T-cell (primary cell): ENCODE measurements around the gene TIAM1. TPM values are rescaled to one million over a fixed set of nuclear protein-coding genes. Genes with fewer than 3 reads are reported as not detected.

ENCODE experiments used
- ATAC-seq, 4 experiments: fragments of 200-7000 bp in 3 of 4; fragments of 150-1000 bp in 1 of 4; cut with Tn5 transposase; replicated peaks in 1 of 4; 1 replicate in 3 of 4; 2 replicates in 1 of 4; pipeline ENCODE4 v1.10.0; 2021; ENCODE audit warnings: moderate library complexity in 3 of 4, mild to moderate bottlenecking in 2 of 4, moderate number of reproducible peaks in 1 of 4
- CTCF ChIA-PET, 2 donors: fragments of 300-600 bp; sonication (Branson Sonifier 250); formaldehyde crosslinking; loops; one replicate each; lab custom pipeline; 2022; ENCODE audit warnings: antibody characterized with exemption in 2 of 2; lab: Charles Lee
- POLR2A ChIA-PET, 2 donors: fragments of 300-600 bp; sonication (Branson Sonifier 250); formaldehyde crosslinking; loops; one replicate each; lab custom pipeline; 2022; ENCODE audit warnings: antibody characterized with exemption in 2 of 2; lab: Charles Lee
- DNase-seq, 35 experiments: peaks; one replicate each; pipeline versions ENCODE4 v3.0.0 to v3.0.0-alpha.2; 2013 to 2023
- H3K27ac ChIP-seq: one replicate; pipeline ENCODE4 v1.5.1; 2013; ENCODE audit warnings: low read length
- H3K27me3 ChIP-seq, 2 experiments: replicated peaks in 1 of 2; 1 replicate in 1 of 2; 2 replicates in 1 of 2; pipeline versions ENCODE4 v1.6.1 to v1.7.0; 2013; ENCODE audit warnings: low read length in 1 of 2, mixed read lengths in 1 of 2; ENCODE audit not compliant: control insufficient read depth in 2 of 2, insufficient read depth in 2 of 2; ENCODE audit errors: extremely low read depth in 1 of 2
- H3K36me3 ChIP-seq, 2 donors: 1 replicate in 1 of 2; 2 replicates in 1 of 2; pipeline versions ENCODE4 v1.6.1 to v1.7.0; 2013; ENCODE audit warnings: low read length in 1 of 2; ENCODE audit not compliant: control insufficient read depth in 2 of 2, insufficient read depth in 1 of 2; ENCODE audit errors: extremely low read depth in 1 of 2
- H3K4me1 ChIP-seq, 2 experiments: 1 replicate in 1 of 2; 2 replicates in 1 of 2; pipeline versions ENCODE4 v1.6.1 to v1.7.0; 2013; ENCODE audit warnings: low read length in 2 of 2, mixed read lengths in 1 of 2; ENCODE audit not compliant: insufficient read depth in 2 of 2, control insufficient read depth in 1 of 2; ENCODE audit errors: extremely low read depth in 1 of 2
- H3K4me3 ChIP-seq, 2 donors: 1 replicate in 1 of 2; 2 replicates in 1 of 2; pipeline versions ENCODE4 v1.5.1 to v1.7.0; 2013; ENCODE audit warnings: mild to moderate bottlenecking in 2 of 2, low read length in 1 of 2, moderate library complexity in 1 of 2; ENCODE audit not compliant: control insufficient read depth in 1 of 2; ENCODE audit errors: extremely low read depth in 1 of 2
- H3K9me3 ChIP-seq: 2 replicates; pipeline ENCODE4 v1.7.0; 2013
- H3K27ac Mint-ChIP-seq, 2 donors: one replicate each; pipeline ENCODE4 v1.8.0; 2020 to 2021; ENCODE audit warnings: mild to moderate bottlenecking in 2 of 2, mixed read lengths in 2 of 2
- H3K27me3 Mint-ChIP-seq, 2 donors: one replicate each; pipeline ENCODE4 v1.8.0; 2021 to 2022; ENCODE audit warnings: mixed read lengths in 2 of 2
- H3K36me3 Mint-ChIP-seq: one replicate; pipeline ENCODE4 v1.8.0; 2021; ENCODE audit warnings: mixed read lengths
- H3K4me1 Mint-ChIP-seq, 3 donors: one replicate each; pipeline ENCODE4 v1.8.0; 2020 to 2022; ENCODE audit warnings: mixed read lengths in 3 of 3, mild to moderate bottlenecking in 1 of 3
- H3K4me3 Mint-ChIP-seq, 3 donors: one replicate each; pipeline ENCODE4 v1.8.0; 2020 to 2022; ENCODE audit warnings: mild to moderate bottlenecking in 3 of 3, mixed read lengths in 3 of 3, moderate library complexity in 3 of 3
- H3K9me3 Mint-ChIP-seq, 3 donors: one replicate each; pipeline ENCODE4 v1.8.0; 2020 to 2022; ENCODE audit warnings: mixed read lengths in 3 of 3
- WGBS: methylation state at CpG from one replicate; pipeline ENCODE4 v1.1.5; 2013; ENCODE audit warnings: missing lambda C conversion rate; ENCODE audit not compliant: insufficient coverage; 5-methylcytosine and 5-hydroxymethylcytosine counted together
- total RNA-seq, 35 experiments: library from RNA in 6 of 35; stranded (reverse) in 6 of 35; fragments of 120-200 nt in 1 of 35; gene quantifications; one replicate each; pipeline versions ENCODE4 v1.2.1 to v1.2.4 and lab custom pipeline; 2013 to 2026

The TIAM1 gene
- total RNA-seq (10 to 100 TPM; 60.8 to 79.4 (median 65.5) TPM), total RNA-seq (lab: John Stamatoyannopoulos, UW) (78.0 to 385 (median 145) reads per million in 29 experiments)
- total RNA-seq (2013), result 53.4 TPM

- Mint-ChIP-seq H3K9me3 (no peaks in the 10 kb centered on the region), H3K27ac (peak within 1 kb of the TSS; percentile 78 to 80), H3K27me3 (peaks cover 30% of the 10 kb centered on the region in 2 donors), H3K36me3 (peaks cover under 1% of the 10 kb centered on the region), H3K4me3 (peak within 1 kb of the TSS; percentile 82 to 90 (median 85)), H3K4me1 (peaks cover 43 to 51% (median 49%) of the 10 kb centered on the region in 3 donors)
- CTCF ChIA-PET, result interaction anchor here in 1 of 2 donors (0.5 kb wide), 1 partner anchor 23 kb away, joined by 4 read pairs; no protein-coding TSS in a partner anchor
- ATAC-seq, result peak; percentile 19 to 62 (median 48)
- Histone ChIP-seq H3K27ac (no peak within 1 kb of the TSS), H3K36me3 (no peaks in the 10 kb centered on the region), H3K4me3 (peak within 1 kb of the TSS; percentile 53 to 98), H3K27me3 (peaks cover 0 to 24% of the 10 kb centered on the region in 2 experiments), H3K9me3 (no peaks in the 10 kb centered on the region), H3K4me1 (peaks cover 4 to 17% of the 10 kb centered on the region in 2 experiments)
- WGBS, result 3% methylated on average over 42 of the region's 49 CpGs
- POLR2A ChIA-PET, result no interaction called here
- DNase-seq, result peak in 3 of 35 experiments; percentile 0 to 14 (median 11)
Observed at GRCh38 chr21:31343680-31344480, at the start of gene TIAM1. Gene TIAM1 (minus strand): TSS chr21:31344261. CDS start chr21:31266972, 77,289 bp downstream.

DNA sequence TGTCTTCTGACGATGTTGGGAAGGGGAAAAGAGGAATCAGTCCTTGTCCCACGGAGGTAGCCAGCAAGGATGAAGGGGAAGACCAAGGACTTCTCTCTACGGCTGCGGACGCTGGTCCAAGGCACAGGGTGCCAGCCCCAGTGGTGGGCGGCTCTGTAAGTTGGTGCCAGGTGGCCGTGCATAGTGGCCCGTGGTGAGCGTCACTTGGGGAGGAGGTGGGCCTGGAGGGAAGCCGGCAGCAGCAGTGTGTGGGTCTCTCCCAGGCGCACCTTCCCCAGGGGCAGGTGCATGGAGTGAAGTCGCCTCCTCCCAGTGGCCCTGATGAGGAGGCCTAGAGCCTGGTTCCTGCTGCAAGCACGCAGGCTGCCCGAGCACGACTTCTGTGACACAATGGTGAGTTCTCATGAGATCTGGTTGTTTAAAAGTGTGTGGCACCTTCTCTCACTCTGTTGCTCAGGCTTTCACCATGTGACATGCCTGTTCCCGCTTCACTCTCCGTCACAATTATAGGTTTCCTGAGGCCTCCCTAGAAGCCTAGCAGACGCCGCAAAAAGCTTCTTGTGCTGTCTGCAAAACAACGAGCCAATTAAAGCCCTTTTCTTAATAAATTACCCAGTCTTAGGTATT is 43.6 kb upstream of the TIAM1 start:
- no peaks in the 10 kb centered on the region for H3K27me3 ChIP-seq
- peaks cover 0 to 12% (median 4%) of the 10 kb centered on the region in 3 donors for H3K4me1 Mint-ChIP-seq
- H3K4me3 ChIP-seq, result no peak overlapping the region
- no peaks in the 10 kb centered on the region for H3K9me3 ChIP-seq
- WGBS, result 81% methylated on average over 12 of the region's 20 CpGs
- POLR2A ChIA-PET, result no interaction called here
- ATAC-seq (no peak), DNase-seq (no peak)
- H3K36me3 ChIP-seq, result no peaks in the 10 kb centered on the region
- no peak overlapping the region for H3K27ac ChIP-seq
- no peak overlapping the region for H3K4me3 Mint-ChIP-seq
- H3K9me3 Mint-ChIP-seq, result no peaks in the 10 kb centered on the region
- no peaks in the 10 kb centered on the region for H3K27me3 Mint-ChIP-seq
- H3K4me1 ChIP-seq, result no peaks in the 10 kb centered on the region
- no peak overlapping the region for H3K27ac Mint-ChIP-seq
- no peaks in the 10 kb centered on the region for H3K36me3 Mint-ChIP-seq
- CTCF ChIA-PET, result interaction anchor here in 1 of 2 donors (0.7 kb wide), 1 partner anchor 145 kb away, joined by 3 read pairs; no protein-coding TSS in a partner anchor

GRCh38 chr21:31386006-31386405 is 41.9 kb upstream of the TIAM1 start:
- Mint-ChIP-seq H3K9me3 (no peaks in the 10 kb centered on the region), H3K36me3 (no peaks in the 10 kb centered on the region), H3K27me3 (no peaks in the 10 kb centered on the region), H3K27ac (no peak overlapping the region), H3K4me1 (peaks cover 8 to 23% (median 12%) of the 10 kb centered on the region in 3 donors), H3K4me3 (no peak overlapping the region)
- H3K9me3 ChIP-seq, result no peaks in the 10 kb centered on the region
- H3K4me1 ChIP-seq, result peaks cover 0 to 7% of the 10 kb centered on the region in 2 experiments
- DNase-seq (no peak), ATAC-seq (no peak)
- no peaks in the 10 kb centered on the region for H3K27me3 ChIP-seq
- 82% methylated on average over 4 of the region's 5 CpGs for WGBS
- CTCF ChIA-PET, result interaction anchor here in 1 of 2 donors (0.9 kb wide), 1 partner anchor 286 kb away, joined by 4 read pairs; no protein-coding TSS in a partner anchor
- POLR2A ChIA-PET, result no interaction called here
- H3K36me3 ChIP-seq, result no peaks in the 10 kb centered on the region
- H3K4me3 ChIP-seq, result no peak overlapping the region
- no peak overlapping the region for H3K27ac ChIP-seq

- H3K9me3 Mint-ChIP-seq, result no peaks in the 10 kb centered on the region
Observed at GRCh38 chr21:31383770-31384169, 39.7 kb upstream of the TIAM1 start.

GRCh38 chr21:31382060-31382459 is 38.0 kb upstream of the TIAM1 start:
- POLR2A ChIA-PET, result no interaction called here
- no peaks in the 10 kb centered on the region for H3K36me3 ChIP-seq
- H3K9me3 Mint-ChIP-seq, result no peaks in the 10 kb centered on the region
- H3K27ac ChIP-seq, result no peak overlapping the region
- H3K36me3 Mint-ChIP-seq, result no peaks in the 10 kb centered on the region
- CTCF ChIA-PET, result no interaction called here
- peak overlapping the region in 1 of 3 donors; percentile 42 for H3K4me3 Mint-ChIP-seq
- DNase-seq (no peak), ATAC-seq (peak in 1 of 4 experiments; percentile 60)
- no peaks in the 10 kb centered on the region for H3K27me3 ChIP-seq
- H3K4me3 ChIP-seq, result no peak overlapping the region
- no peaks in the 10 kb centered on the region for H3K9me3 ChIP-seq
- 40% methylated on average over 3 of the region's 5 CpGs for WGBS
- H3K27me3 Mint-ChIP-seq, result no peaks in the 10 kb centered on the region
- H3K4me1 ChIP-seq, result peaks cover 0 to 7% of the 10 kb centered on the region in 2 experiments
- H3K4me1 Mint-ChIP-seq, result peaks cover 8 to 18% (median 8%) of the 10 kb centered on the region in 3 donors
- no peak overlapping the region for H3K27ac Mint-ChIP-seq

More at GRCh38 chr21:31383770-31384169, 39.7 kb upstream of the TIAM1 start:
- H3K27ac Mint-ChIP-seq, result no peak overlapping the region
- Histone ChIP-seq H3K9me3 (no peaks in the 10 kb centered on the region), H3K4me1 (peaks cover 0 to 7% of the 10 kb centered on the region in 2 experiments), H3K27me3 (no peaks in the 10 kb centered on the region), H3K27ac (no peak overlapping the region), H3K36me3 (no peaks in the 10 kb centered on the region), H3K4me3 (no peak overlapping the region)
- ChIA-PET CTCF (no interaction called here), POLR2A (no interaction called here)
- H3K4me1 Mint-ChIP-seq, result peaks cover 8 to 18% (median 8%) of the 10 kb centered on the region in 3 donors
- no peaks in the 10 kb centered on the region for H3K27me3 Mint-ChIP-seq
- ATAC-seq (no peak), DNase-seq (no peak)
- 87% methylated on average over 7 of the region's 8 CpGs for WGBS
- no peaks in the 10 kb centered on the region for H3K36me3 Mint-ChIP-seq
- H3K4me3 Mint-ChIP-seq, result no peak overlapping the region

DNA sequence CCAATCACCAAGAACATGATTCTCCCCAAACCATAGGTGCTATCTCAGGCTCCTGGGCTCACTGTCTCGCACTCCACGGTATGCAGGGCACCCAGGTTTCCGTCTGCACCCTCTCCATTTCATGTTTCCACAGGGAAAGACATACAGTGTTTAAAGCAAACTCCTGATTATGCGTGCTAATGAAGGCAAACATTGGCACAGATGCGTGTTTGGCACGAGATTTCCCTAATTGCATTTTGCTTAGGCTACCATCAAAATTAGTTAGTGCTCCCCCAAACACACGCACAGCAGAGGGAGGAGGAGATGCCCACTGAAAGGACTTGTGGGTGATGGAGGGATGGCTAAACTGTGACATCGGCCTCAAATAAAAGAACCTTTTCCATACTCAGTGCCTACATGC is 32.2 kb upstream of the TIAM1 start:
- Histone ChIP-seq H3K27me3 (no peaks in the 10 kb centered on the region), H3K4me1 (no peaks in the 10 kb centered on the region), H3K9me3 (no peaks in the 10 kb centered on the region), H3K27ac (no peak overlapping the region), H3K4me3 (no peak overlapping the region), H3K36me3 (no peaks in the 10 kb centered on the region)
- H3K27me3 Mint-ChIP-seq, result no peaks in the 10 kb centered on the region
- no peaks in the 10 kb centered on the region for H3K36me3 Mint-ChIP-seq
- ATAC-seq (no peak), DNase-seq (no peak)
- CTCF ChIA-PET, result no interaction called here
- H3K27ac Mint-ChIP-seq, result no peak overlapping the region
- H3K9me3 Mint-ChIP-seq, result no peaks in the 10 kb centered on the region
- POLR2A ChIA-PET, result no interaction called here
- peaks cover 0 to 7% (median 6%) of the 10 kb centered on the region in 3 donors for H3K4me1 Mint-ChIP-seq
- WGBS, result 75% methylated on average over 3 of the region's 8 CpGs
- no peak overlapping the region for H3K4me3 Mint-ChIP-seq
